H1 (cell line): ENCODE measurements around the gene CHST11. TPM values are rescaled to one million over a fixed set of nuclear protein-coding genes. Genes with fewer than 3 reads are reported as not detected.

Experiments
- CTCF ChIA-PET: fragments of 300-600 bp; sonication (Branson Sonifier 250); formaldehyde crosslinking; loops from one replicate; lab custom pipeline; 2021; ENCODE audit not compliant: partially characterized antibody; lab: Charles Lee
- POLR2A ChIA-PET: fragments of 300-600 bp; sonication (Branson Sonifier 250); formaldehyde crosslinking; loops from one replicate; lab custom pipeline; 2021; ENCODE audit warnings: inconsistent platforms; ENCODE audit not compliant: partially characterized antibody; lab: Charles Lee
- DNase-seq, 2 experiments: peaks; one replicate each; pipeline versions ENCODE4 v3.0.0 to v3.0.0-alpha.2; 2010 to 2022; ENCODE audit warnings: low spot score in 2 of 2, low read depth in 1 of 2, mixed read lengths in 1 of 2
- FAIRE-seq: peaks from 2 replicates; lab custom pipeline; 2011; peaks lifted over from hg19 to GRCh38; lab: Jason Lieb, UNC
- H2AFZ ChIP-seq: 2 replicates; pipeline ENCODE4 v1.8.1; 2012; ENCODE audit warnings: low read length, inconsistent platforms
- H2AK5ac ChIP-seq: 2 replicates; pipeline ENCODE4 v1.6.1; 2013; ENCODE audit warnings: low read depth, low read length
- H2BK120ac ChIP-seq: replicated peaks from 2 replicates; pipeline ENCODE3; 2013; ENCODE audit warnings: low read depth, low read length, inconsistent platforms
- H2BK12ac ChIP-seq: 2 replicates; pipeline ENCODE4 v1.6.1; 2013; ENCODE audit warnings: low read depth, low read length
- H2BK15ac ChIP-seq: 2 replicates; pipeline ENCODE4 v1.6.1; 2013; ENCODE audit warnings: low read length
- H2BK20ac ChIP-seq: 2 replicates; pipeline ENCODE4 v1.6.1; 2013; ENCODE audit warnings: low read length
- H2BK5ac ChIP-seq: 2 replicates; pipeline ENCODE4 v1.6.1; 2013; ENCODE audit warnings: low read depth, low read length
- H3K14ac ChIP-seq: 2 replicates; pipeline ENCODE4 v1.6.1; 2013; ENCODE audit warnings: inconsistent platforms; ENCODE audit not compliant: insufficient read length
- H3K18ac ChIP-seq: 2 replicates; pipeline ENCODE4 v1.6.1; 2013; ENCODE audit warnings: low read length; ENCODE audit errors: extremely low read depth
- H3K23ac ChIP-seq: 2 replicates; pipeline ENCODE4 v1.6.1; 2013; ENCODE audit warnings: inconsistent platforms; ENCODE audit not compliant: insufficient read length
- H3K23me2 ChIP-seq: 2 replicates; pipeline ENCODE4 v1.6.1; 2013; ENCODE audit warnings: low read depth, low read length
- H3K27ac ChIP-seq: 2 replicates; pipeline ENCODE4 v1.6.1; 2011; ENCODE audit warnings: low read depth, low read length, inconsistent platforms
- H3K27me3 ChIP-seq, 4 experiments: replicated peaks in 1 of 4; 1 replicate in 1 of 4; 2 replicates in 3 of 4; pipeline versions ENCODE4 v1.6.1 to v1.8.1; 2011 to 2013; ENCODE audit warnings: low read length in 3 of 4, mild to moderate bottlenecking in 3 of 4, inconsistent platforms in 2 of 4, mixed read lengths in 2 of 4, moderate library complexity in 1 of 4; ENCODE audit not compliant: control insufficient read depth in 3 of 4, insufficient read depth in 3 of 4; ENCODE audit errors: extremely low read depth in 1 of 4
- H3K36me3 ChIP-seq, 4 experiments: 2 replicates each; pipeline versions ENCODE4 v1.6.1 to v1.8.1; 2011 to 2013; ENCODE audit warnings: mild to moderate bottlenecking in 4 of 4, low read length in 3 of 4, moderate library complexity in 2 of 4, control low read depth in 1 of 4, inconsistent platforms in 1 of 4; ENCODE audit not compliant: insufficient read depth in 4 of 4, control insufficient read depth in 2 of 4
- H3K4ac ChIP-seq: replicated peaks from 2 replicates; pipeline ENCODE3; 2013; ENCODE audit warnings: low read length, low read depth, mixed read lengths, inconsistent platforms; ENCODE audit not compliant: insufficient read length
- H3K4me1 ChIP-seq, 4 experiments: replicated peaks in 1 of 4; 1 replicate in 1 of 4; 2 replicates in 3 of 4; pipeline versions ENCODE4 v1.6.1 to v1.8.1; 2011 to 2013; ENCODE audit warnings: low read length in 3 of 4, inconsistent platforms in 2 of 4, mixed read lengths in 1 of 4; ENCODE audit not compliant: insufficient read depth in 4 of 4, control insufficient read depth in 3 of 4
- H3K4me2 ChIP-seq, 2 experiments: 2 replicates each; pipeline versions ENCODE4 v1.6.1 to v1.8.1; 2011 to 2013; ENCODE audit warnings: low read depth in 2 of 2, low read length in 2 of 2, control low read depth in 1 of 2, inconsistent platforms in 1 of 2, mild to moderate bottlenecking in 1 of 2; ENCODE audit not compliant: insufficient read depth in 1 of 2
- H3K4me3 ChIP-seq, 4 experiments: fragments of 200-600, 300-600 bp in 1 of 4; sonication (generic), shearing (Covaris generic), sonication (Bioruptor Twin) in 1 of 4; 2 replicates each; pipeline versions ENCODE4 v1.5.1 to v1.8.1; 2011 to 2016; ENCODE audit warnings: low read length in 4 of 4, low read depth in 3 of 4, control low read depth in 2 of 4, inconsistent platforms in 2 of 4, mild to moderate bottlenecking in 2 of 4, mixed read lengths in 1 of 4, moderate library complexity in 1 of 4; ENCODE audit not compliant: insufficient read depth in 2 of 4; ENCODE audit errors: extremely low read depth in 1 of 4
- H3K56ac ChIP-seq: replicated peaks from 2 replicates; pipeline ENCODE3; 2013; ENCODE audit warnings: low read depth, mild to moderate bottlenecking, mixed read lengths, low read length, inconsistent platforms; ENCODE audit not compliant: insufficient read length
- H3K79me1 ChIP-seq: 2 replicates; pipeline ENCODE4 v1.6.1; 2013; ENCODE audit warnings: low read depth, low read length, control low read depth
- H3K79me2 ChIP-seq, 2 experiments: 2 replicates each; pipeline versions ENCODE4 v1.6.1 to v1.8.1; 2012 to 2013; ENCODE audit warnings: low read length in 2 of 2, mild to moderate bottlenecking in 2 of 2, inconsistent platforms in 1 of 2; ENCODE audit not compliant: insufficient read depth in 2 of 2, control insufficient read depth in 1 of 2
- H3K9ac ChIP-seq, 4 experiments: replicated peaks in 1 of 4; 1 replicate in 1 of 4; 2 replicates in 3 of 4; pipeline versions ENCODE4 v1.6.1 to v1.8.1; 2011 to 2013; ENCODE audit warnings: low read depth in 3 of 4, low read length in 3 of 4, control low read depth in 2 of 4, mild to moderate bottlenecking in 2 of 4, moderate library complexity in 2 of 4, inconsistent platforms in 1 of 4; ENCODE audit errors: extremely low read depth in 1 of 4
- H3K9me3 ChIP-seq, 2 experiments: 2 replicates each; pipeline versions ENCODE4 v1.6.1 to v1.8.1; 2012 to 2013; ENCODE audit warnings: mild to moderate bottlenecking in 2 of 2, moderate library complexity in 2 of 2, control low read depth in 1 of 2, inconsistent platforms in 1 of 2, low read depth in 1 of 2, low read length in 1 of 2, mixed read lengths in 1 of 2; ENCODE audit not compliant: insufficient read depth in 2 of 2
- H4K20me1 ChIP-seq, 2 experiments: replicated peaks in 1 of 2; 2 replicates each; pipeline versions ENCODE3 to v1.8.1; 2011 to 2013; ENCODE audit warnings: inconsistent platforms in 2 of 2, low read length in 2 of 2, mild to moderate bottlenecking in 1 of 2; ENCODE audit not compliant: insufficient read depth in 2 of 2, control insufficient read depth in 1 of 2
- H4K5ac ChIP-seq: 2 replicates; pipeline ENCODE4 v1.6.1; 2013; ENCODE audit warnings: low read length, low read depth, mixed read lengths, inconsistent platforms; ENCODE audit not compliant: insufficient read length
- H4K8ac ChIP-seq: 2 replicates; pipeline ENCODE4 v1.8.0; 2013; ENCODE audit warnings: mild to moderate bottlenecking, moderate library complexity, low read length, inconsistent platforms; ENCODE audit not compliant: insufficient read depth; ENCODE audit errors: extremely low read depth
- H4K91ac ChIP-seq: replicated peaks from 2 replicates; pipeline ENCODE3; 2013; ENCODE audit warnings: low read length, mixed read lengths, inconsistent platforms; ENCODE audit not compliant: insufficient read length
- E2F6 ChIP-seq: IDR thresholded peaks from 2 replicates; pipeline ENCODE4 v1.6.1; 2012; ENCODE audit warnings: inconsistent platforms
- GTF2F1 ChIP-seq: IDR thresholded peaks from 2 replicates; pipeline ENCODE4 v1.6.1; 2012; ENCODE audit warnings: low read depth, low read length, improper control_type of control experiment, borderline replicate concordance
- SAP30 ChIP-seq: fragments of 300-600 bp; sonication (generic); IDR thresholded peaks from 2 replicates; pipeline ENCODE4 v1.7.1; 2012; ENCODE audit warnings: low read length, moderate library complexity, mild to moderate bottlenecking, inconsistent platforms; ENCODE audit not compliant: insufficient read depth, insufficient replicate concordance
- WGBS, 2 experiments: shearing (Covaris generic) in 1 of 2; methylation state at CpG; one replicate each; pipeline versions ENCODE4 v1.1.6 to v1.1.7; 2013 to 2015; ENCODE audit warnings: low lambda C conversion rate in 2 of 2, mixed read lengths in 2 of 2, inconsistent platforms in 1 of 2, low coverage in 1 of 2, missing lambda C conversion rate in 1 of 2; ENCODE audit not compliant: insufficient replicate concordance in 2 of 2, insufficient coverage in 1 of 2, insufficient read length in 1 of 2; ENCODE audit errors: extremely low coverage in 1 of 2, missing lambda C conversion rate in 1 of 2; 5-methylcytosine and 5-hydroxymethylcytosine counted together
- polyA plus RNA-seq, 7 experiments: library from polyadenylated mRNA; depleted of rRNA in 3 of 7; stranded (reverse) in 5 of 7; unstranded in 2 of 7; fragments of >200 nt in 5 of 7; fragments of 200-250 nt in 2 of 7; gene quantifications; 1 replicate in 5 of 7; 2 replicates in 1 of 7; 4 replicates in 1 of 7; pipeline versions ENCODE4 v1.2.1 to v1.2.3, GENCODE V29; 2011 to 2013; ENCODE audit warnings: missing spikeins in 2 of 7, mixed read lengths in 2 of 7
- total RNA-seq: library from RNA; stranded (reverse); fragmentation: NEBNext Ultra II Directional; extraction: Animal tissue kit (Norgen Biotek cat#: 25700); gene quantifications from 2 replicates; pipeline ENCODE4 v1.2.1, GENCODE V29; 2021
- TF ChIP-seq, protein P1 (sequence below): IDR thresholded peaks from 2 replicates; pipeline ENCODE4 v1.6.1; 2011; ENCODE audit warnings: low read length, improper control_type of control experiment

CHST11 gene
- total and polyA plus RNA-seq, 2 of the 8 experiments (the other 6 are each of a cell fraction or from before 2014, with no cell fraction given): 14.4 to 20.8 TPM

GRCh38 chr12:104503191-104503590 lies 46.4 kb downstream of the CHST11 start:
- H2AFZ ChIP-seq: no peak overlapping the region
- no peak overlapping the region for H2BK120ac ChIP-seq
- H2BK15ac ChIP-seq: no peak overlapping the region
- H3K23ac ChIP-seq: no peak overlapping the region
- TF ChIP-seq, protein P1, sequence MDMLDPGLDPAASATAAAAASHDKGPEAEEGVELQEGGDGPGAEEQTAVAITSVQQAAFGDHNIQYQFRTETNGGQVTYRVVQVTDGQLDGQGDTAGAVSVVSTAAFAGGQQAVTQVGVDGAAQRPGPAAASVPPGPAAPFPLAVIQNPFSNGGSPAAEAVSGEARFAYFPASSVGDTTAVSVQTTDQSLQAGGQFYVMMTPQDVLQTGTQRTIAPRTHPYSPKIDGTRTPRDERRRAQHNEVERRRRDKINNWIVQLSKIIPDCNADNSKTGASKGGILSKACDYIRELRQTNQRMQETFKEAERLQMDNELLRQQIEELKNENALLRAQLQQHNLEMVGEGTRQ: no peak
- TF ChIP-seq SAP30: no peak
- no peak for TF ChIP-seq E2F6
- no peak for TF ChIP-seq GTF2F1
- no peak overlapping the region for H3K18ac ChIP-seq
- no peak overlapping the region for H2BK20ac ChIP-seq
- H3K23me2 ChIP-seq: no peaks in the 10 kb centered on the region
- no peaks in the 10 kb centered on the region for H3K9me3 ChIP-seq
- H4K5ac ChIP-seq: no peak overlapping the region
- no peak overlapping the region for H4K8ac ChIP-seq
- no peaks in the 10 kb centered on the region for H3K79me2 ChIP-seq
- POLR2A ChIA-PET: no interaction called here
- H3K79me1 ChIP-seq: no peaks in the 10 kb centered on the region
- H2AK5ac ChIP-seq: no peak overlapping the region; the same call in 1 of the 2 replicates
- FAIRE-seq (no peak), DNase-seq (no peak)
- no peak overlapping the region for H2BK12ac ChIP-seq
- H4K91ac ChIP-seq: no peak overlapping the region
- H3K27me3 ChIP-seq: no peaks in the 10 kb centered on the region
- no peak overlapping the region for H2BK5ac ChIP-seq
- H3K14ac ChIP-seq: no peak overlapping the region
- no peak overlapping the region for H3K27ac ChIP-seq
- H3K4me1 ChIP-seq: peaks cover 9 to 23% (median 15%) of the 10 kb centered on the region in 4 experiments; a peak in 6 of 7 replicates
- no peak overlapping the region for H3K4me3 ChIP-seq
- H3K4me2 ChIP-seq: no peak overlapping the region
- H4K20me1 ChIP-seq: peaks cover 1 to 9% of the 10 kb centered on the region in 2 experiments
- no peak overlapping the region for H3K9ac ChIP-seq
- 84% methylated on average over 4 of the region's 4 CpGs; no CpG with 5 or more reads in 1 of the 2 experiments for WGBS, 2 experiments
- H3K36me3 ChIP-seq: no peaks in the 10 kb centered on the region
- CTCF ChIA-PET: interaction anchor here (1.0 to 1.5 kb wide), 4 partner anchors 11 to 151 kb away, joined by 3 to 4 read pairs (median 3); no protein-coding TSS in a partner anchor
- H3K56ac ChIP-seq: no peak overlapping the region
- no peak overlapping the region for H3K4ac ChIP-seq
